ENCODE measurements around the gene SOS1. TPM values are rescaled to one million over a fixed set of nuclear protein-coding genes. Genes with fewer than 3 reads are reported as not detected.

Gene SOS1
- total and polyA plus RNA-seq, 2 donors (not counting 1 experiment from before 2014, with no cell fraction given) = 18.2 to 58.1 TPM

DNA sequence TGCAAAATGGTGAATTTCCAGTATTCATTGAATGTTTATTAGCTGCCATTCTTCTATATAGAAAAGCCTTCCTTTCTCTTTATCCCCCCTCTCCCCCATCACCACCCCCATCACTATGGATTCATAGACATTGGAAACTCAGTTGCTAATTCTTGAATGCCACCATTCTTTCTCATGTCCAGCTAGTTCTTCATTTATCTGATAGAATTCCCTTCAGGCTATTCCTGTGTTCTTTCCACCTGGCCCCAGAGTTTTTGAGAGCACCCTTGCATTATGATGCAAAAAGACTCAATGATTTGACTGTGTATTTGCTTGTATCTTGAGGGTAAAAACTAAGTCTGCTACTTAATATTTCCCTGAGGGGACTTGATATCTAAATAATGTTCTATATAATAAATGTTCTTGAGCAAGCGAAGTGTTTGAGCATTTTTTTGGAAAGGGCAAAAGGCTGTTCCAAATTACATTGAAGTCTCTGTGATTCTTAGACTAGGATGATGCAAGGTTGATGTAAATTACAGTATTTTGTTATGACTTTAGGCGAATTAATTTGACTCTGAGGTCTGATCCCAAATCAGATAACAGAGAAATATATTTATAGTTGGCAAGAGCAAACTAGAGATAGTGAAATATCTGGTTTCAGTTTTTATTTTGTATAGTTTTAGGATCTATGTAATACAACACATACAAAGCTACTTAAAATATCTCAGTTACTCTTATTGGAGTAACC lies 18.8 kb upstream of the SOS1 start:
- H3K4me2 ChIP-seq (replicated peaks; ENCODE audit: low read depth, low read length, poor library complexity, severe bottlenecking) = peak overlapping the region; percentile 60
- H3K27ac ChIP-seq (ENCODE audit: low read length in 2 of 2) = no peak overlapping the region
- no peak overlapping the region for H3K4me3 ChIP-seq (ENCODE audit: control extremely low read depth in 1 of 5, extremely low read depth in 1 of 5, insufficient read depth in 1 of 5, low read depth in 2 of 5, low read length in 4 of 5)
- no peaks in the 10 kb centered on the region for H3K36me3 ChIP-seq (replicated peaks in 1 of 2; ENCODE audit: control extremely low read depth in 1 of 2, control insufficient read depth in 1 of 2, extremely low read depth in 1 of 2, insufficient read depth in 2 of 2, low read length in 1 of 2)
- no peaks in the 10 kb centered on the region for H3K27me3 ChIP-seq (replicated peaks in 1 of 4; ENCODE audit: control extremely low read depth in 1 of 4, control insufficient read depth in 3 of 4, insufficient read depth in 4 of 4, low read length in 3 of 4)
- intact Hi-C loops (cut with micrococcal nuclease) = loop anchor here (5.0 kb wide), 1 partner anchor 353 kb away; no protein-coding TSS in a partner anchor
- H3K9ac ChIP-seq (ENCODE audit: low read length) = no peak overlapping the region
- H3K79me2 ChIP-seq (ENCODE audit: control insufficient read depth, insufficient read depth, low read length) = no peaks in the 10 kb centered on the region
- H3K4me3 Mint-ChIP-seq = no peak overlapping the region
- H4K20me1 ChIP-seq (ENCODE audit: control insufficient read depth, insufficient read depth, low read length, poor library complexity, severe bottlenecking) = no peaks in the 10 kb centered on the region
- no peak overlapping the region for H3K27ac Mint-ChIP-seq
- peaks cover 0 to 2% (median 0%) of the 10 kb centered on the region in 3 donors for H3K9me3 ChIP-seq (ENCODE audit: control extremely low read depth in 1 of 3, control insufficient read depth in 2 of 3, insufficient read depth in 1 of 3, low read length in 2 of 3)
- DNase-seq (no peak), ATAC-seq (ENCODE audit: low read depth) (no peak)
- no peaks in the 10 kb centered on the region for H3K27me3 Mint-ChIP-seq
- ChIA-PET CTCF (interaction anchor here (1.4 to 1.6 kb wide), 2 partner anchors 10 to 15 kb away, joined by 4 to 8 read pairs; no protein-coding TSS in a partner anchor), POLR2A (interaction anchor here (0.5 to 1.6 kb wide), 3 partner anchors 12 to 536 kb away, joined by 3 to 6 read pairs (median 3); no protein-coding TSS in a partner anchor)
- peaks cover 41 to 44% of the 10 kb centered on the region in 2 donors for H3K4me1 ChIP-seq (ENCODE audit: control insufficient read depth in 2 of 2, insufficient read depth in 2 of 2, low read length in 2 of 2)
- peaks cover 49% of the 10 kb centered on the region for H3K4me1 Mint-ChIP-seq
- no CpG with 5 or more reads among the region's 2 CpGs for WGBS (ENCODE audit: insufficient coverage)
- H2AFZ ChIP-seq (ENCODE audit: insufficient read depth, low read depth, low read length, poor library complexity, severe bottlenecking) = peak overlapping the region; percentile 20
- TF ChIP-seq, protein P1, sequence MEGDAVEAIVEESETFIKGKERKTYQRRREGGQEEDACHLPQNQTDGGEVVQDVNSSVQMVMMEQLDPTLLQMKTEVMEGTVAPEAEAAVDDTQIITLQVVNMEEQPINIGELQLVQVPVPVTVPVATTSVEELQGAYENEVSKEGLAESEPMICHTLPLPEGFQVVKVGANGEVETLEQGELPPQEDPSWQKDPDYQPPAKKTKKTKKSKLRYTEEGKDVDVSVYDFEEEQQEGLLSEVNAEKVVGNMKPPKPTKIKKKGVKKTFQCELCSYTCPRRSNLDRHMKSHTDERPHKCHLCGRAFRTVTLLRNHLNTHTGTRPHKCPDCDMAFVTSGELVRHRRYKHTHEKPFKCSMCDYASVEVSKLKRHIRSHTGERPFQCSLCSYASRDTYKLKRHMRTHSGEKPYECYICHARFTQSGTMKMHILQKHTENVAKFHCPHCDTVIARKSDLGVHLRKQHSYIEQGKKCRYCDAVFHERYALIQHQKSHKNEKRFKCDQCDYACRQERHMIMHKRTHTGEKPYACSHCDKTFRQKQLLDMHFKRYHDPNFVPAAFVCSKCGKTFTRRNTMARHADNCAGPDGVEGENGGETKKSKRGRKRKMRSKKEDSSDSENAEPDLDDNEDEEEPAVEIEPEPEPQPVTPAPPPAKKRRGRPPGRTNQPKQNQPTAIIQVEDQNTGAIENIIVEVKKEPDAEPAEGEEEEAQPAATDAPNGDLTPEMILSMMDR (IDR thresholded peaks at IDR 0.05) = no peak
- TF ChIP-seq EZH2 (IDR thresholded peaks at IDR 0.05; ENCODE audit: borderline replicate concordance, insufficient read depth, low read depth, low read length, poor library complexity, severe bottlenecking) = no peak
- no peaks in the 10 kb centered on the region for H3K9me3 Mint-ChIP-seq (ENCODE audit: insufficient read depth)

DNA sequence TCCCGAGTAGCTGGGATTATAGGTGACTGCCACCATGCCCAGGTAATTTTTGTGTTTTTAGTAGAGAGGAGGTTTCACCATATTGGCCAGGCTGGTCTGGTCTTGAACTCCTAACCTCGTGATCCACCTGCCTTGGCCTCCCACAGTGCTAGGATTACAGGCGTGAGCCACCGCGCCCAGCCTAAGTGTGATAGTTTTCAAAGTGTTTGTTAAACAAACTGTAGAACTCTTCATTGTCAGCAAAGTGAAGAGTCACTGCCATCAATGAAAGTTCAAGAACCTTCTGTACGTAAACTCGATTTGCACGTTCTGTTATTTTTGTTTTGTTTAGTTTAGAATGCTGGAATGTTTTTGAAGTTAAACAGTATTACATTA lies 18.0 kb upstream of the SOS1 start:
- ChIA-PET CTCF (interaction anchor here (0.7 to 1.6 kb wide), 2 partner anchors 14 to 307 kb away, joined by 3 to 8 read pairs; no protein-coding TSS in a partner anchor), POLR2A (interaction anchor here (0.7 to 1.1 kb wide), 2 partner anchors 11 to 359 kb away, joined by 3 to 6 read pairs; no protein-coding TSS in a partner anchor)
- Mint-ChIP-seq H3K27me3 (no peaks in the 10 kb centered on the region), H3K4me1 (peaks cover 51% of the 10 kb centered on the region), H3K4me3 (no peak overlapping the region), H3K9me3 (ENCODE audit: insufficient read depth) (no peaks in the 10 kb centered on the region), H3K27ac (no peak overlapping the region)
- Histone ChIP-seq H3K27ac (ENCODE audit: low read length in 2 of 2) (no peak overlapping the region), H4K20me1 (ENCODE audit: control insufficient read depth, insufficient read depth, low read length, poor library complexity, severe bottlenecking) (no peaks in the 10 kb centered on the region), H3K9ac (ENCODE audit: low read length) (no peak overlapping the region), H3K4me1 (ENCODE audit: control insufficient read depth in 2 of 2, insufficient read depth in 2 of 2, low read length in 2 of 2) (peaks cover 41 to 44% of the 10 kb centered on the region in 2 donors), H3K79me2 (ENCODE audit: control insufficient read depth, insufficient read depth, low read length) (no peaks in the 10 kb centered on the region), H3K4me2 (replicated peaks; ENCODE audit: low read depth, low read length, poor library complexity, severe bottlenecking) (no peak overlapping the region), H3K36me3 (replicated peaks in 1 of 2; ENCODE audit: control extremely low read depth in 1 of 2, control insufficient read depth in 1 of 2, extremely low read depth in 1 of 2, insufficient read depth in 2 of 2, low read length in 1 of 2) (no peaks in the 10 kb centered on the region), H3K4me3 (ENCODE audit: control extremely low read depth in 1 of 5, extremely low read depth in 1 of 5, insufficient read depth in 1 of 5, low read depth in 2 of 5, low read length in 4 of 5) (no peak overlapping the region), H3K9me3 (ENCODE audit: control extremely low read depth in 1 of 3, control insufficient read depth in 2 of 3, insufficient read depth in 1 of 3, low read length in 2 of 3) (no peaks in the 10 kb centered on the region), H3K27me3 (replicated peaks in 1 of 4; ENCODE audit: control extremely low read depth in 1 of 4, control insufficient read depth in 3 of 4, insufficient read depth in 4 of 4, low read length in 3 of 4) (no peaks in the 10 kb centered on the region), H2AFZ (ENCODE audit: insufficient read depth, low read depth, low read length, poor library complexity, severe bottlenecking) (peak overlapping the region; percentile 20)
- no peak for ATAC-seq (ENCODE audit: low read depth)
- no peak for DNase-seq
- TF ChIP-seq EZH2 (IDR thresholded peaks at IDR 0.05; ENCODE audit: borderline replicate concordance, insufficient read depth, low read depth, low read length, poor library complexity, severe bottlenecking) = no peak
- TF ChIP-seq, protein P1 (IDR thresholded peaks at IDR 0.05) = no peak
- intact Hi-C loops (cut with micrococcal nuclease) = no loop called here
- WGBS (ENCODE audit: insufficient coverage) = 100% methylated on average over 2 of the region's 8 CpGs

Measured in B cell (primary cell).